CD4-positive, alpha-beta T cell treated with Interleukin-15 for 1 hour (primary cell): Measurements from ENCODE around the gene DHH.
A peak's percentile ranks its signal among the peaks of the same experiment; 100 is the strongest.

Source experiments
- DNase-seq: peaks from one replicate; pipeline ENCODE4 v3.0.0-alpha.2; 2020

Gene DHH

DNA sequence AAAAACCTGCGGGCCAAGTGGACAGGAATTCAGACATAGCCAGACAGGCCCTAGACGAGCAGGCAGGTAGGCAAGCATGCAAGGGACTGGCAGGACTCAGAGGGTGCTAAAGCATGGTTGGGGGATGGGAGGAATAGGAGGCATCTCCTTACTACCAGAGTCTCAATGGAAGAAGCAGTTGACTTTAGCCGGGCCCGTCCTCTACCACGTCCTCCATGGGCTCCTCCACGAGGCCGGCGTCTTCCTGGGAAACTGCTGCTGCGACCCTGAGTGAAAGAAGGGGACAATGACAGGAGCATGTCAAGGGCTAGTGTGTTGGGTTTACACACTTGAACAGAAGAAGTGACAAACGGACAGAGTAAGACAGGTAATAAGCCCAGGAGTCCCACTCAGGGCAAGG lies 45.6 kb downstream of the DHH start:
- no peak for DNase-seq

- no peak for DNase-seq
Observed at GRCh38 chr12:49046129-49046895, 48.3 kb downstream of the DHH start.

DNA sequence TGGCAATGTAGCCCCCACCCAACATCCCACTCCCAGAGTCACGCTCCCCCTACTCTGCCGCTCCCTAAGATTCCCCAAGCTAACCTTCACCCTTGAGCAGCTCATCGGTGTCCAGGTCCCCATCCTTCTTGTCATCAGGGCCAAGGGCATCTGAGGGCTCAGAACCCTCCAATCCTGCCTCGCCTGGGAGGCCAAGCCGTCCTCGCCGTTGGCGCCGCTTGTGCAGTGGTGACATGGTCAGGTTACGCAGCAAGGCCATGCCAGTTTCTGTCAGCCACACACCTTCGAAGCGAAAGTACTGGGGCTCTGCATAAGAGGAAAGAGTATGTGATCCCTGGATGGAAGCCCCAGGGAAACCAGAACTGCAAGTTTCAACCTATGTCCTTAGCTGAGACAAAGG lies 49.9 kb downstream of the DHH start:
- no peak for DNase-seq

- DNase-seq: peak; percentile 79
Observed at GRCh38 chr12:49043856-49044258, 50.7 kb downstream of the DHH start.

- DNase-seq: no peak
Observed at GRCh38 chr12:49043241-49043640, 51.4 kb downstream of the DHH start.

GRCh38 chr12:49041881-49042484 lies 52.6 kb downstream of the DHH start:
- DNase-seq: no peak

- DNase-seq: no peak
Observed at GRCh38 chr12:49041036-49041880, 53.3 kb downstream of the DHH start.

DNA sequence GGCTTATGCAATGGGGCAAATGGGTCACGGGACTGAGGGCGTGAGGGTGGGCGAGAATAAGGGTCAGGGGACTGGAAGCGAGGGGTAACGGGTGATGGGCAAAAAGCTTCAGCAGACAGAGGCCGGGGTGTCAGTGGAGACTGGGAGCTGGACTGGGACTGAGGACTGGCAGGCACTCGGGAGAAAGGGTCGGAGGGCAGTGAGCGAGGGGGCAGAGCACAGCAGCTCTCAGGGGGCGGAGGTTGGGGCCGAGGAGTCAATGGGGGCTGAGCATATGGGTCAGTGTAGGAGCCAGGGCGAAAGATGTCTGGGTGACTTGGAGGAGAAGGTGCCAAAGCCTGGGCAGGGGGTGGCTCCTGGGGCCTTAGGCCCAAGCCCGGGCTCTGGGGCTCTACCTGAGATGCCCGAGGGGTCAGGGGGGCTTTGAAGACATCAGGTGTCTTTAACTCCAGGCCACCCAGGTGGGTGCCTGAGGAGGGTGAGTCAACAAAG lies 54.2 kb downstream of the DHH start:
- DNase-seq: no peak

DNA sequence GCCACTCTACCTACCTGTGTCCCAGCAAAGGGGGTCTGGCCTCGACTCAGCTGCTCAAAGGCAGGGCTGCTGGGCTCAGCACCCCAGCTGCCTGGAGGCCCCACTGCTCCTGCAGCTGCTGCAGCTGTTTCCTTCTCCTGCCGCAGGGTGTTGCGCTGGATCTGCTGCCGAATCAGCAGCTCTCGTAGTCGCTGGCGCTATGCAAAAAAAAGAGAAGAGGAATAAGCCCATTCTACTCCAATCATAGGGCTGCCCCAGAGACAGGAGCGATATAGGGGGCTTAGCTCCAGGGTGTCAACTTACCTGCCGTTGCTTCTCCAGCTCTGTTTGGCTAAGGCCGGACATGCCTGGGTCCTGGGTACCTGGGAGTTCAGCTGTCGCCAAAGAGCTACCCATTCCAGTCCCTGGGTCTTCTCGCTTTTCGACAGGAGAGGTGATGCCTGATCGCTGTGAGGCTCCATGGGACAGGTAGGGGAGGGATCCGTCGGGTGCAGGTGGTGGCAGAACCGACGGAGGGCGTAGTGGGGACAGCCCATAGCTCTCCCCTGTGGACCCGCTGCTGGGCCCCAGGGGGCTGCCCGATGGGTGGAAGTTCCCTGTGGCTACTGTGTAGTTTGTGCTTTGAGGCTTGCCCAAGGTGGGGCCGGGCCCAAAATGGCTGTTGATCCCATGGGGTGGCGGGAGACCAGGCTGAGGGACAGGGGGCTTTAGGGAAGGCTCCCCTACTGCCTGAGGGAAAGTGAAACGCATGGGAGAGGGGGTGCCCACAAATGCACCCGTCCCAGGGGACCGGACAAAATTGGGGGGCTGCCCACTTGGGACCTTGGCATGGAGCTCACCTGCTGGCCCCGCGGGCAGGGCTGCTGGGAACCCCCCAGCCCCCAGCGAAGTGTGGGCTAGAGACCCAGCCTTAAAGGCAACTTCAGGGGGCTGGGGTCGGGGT lies 54.9 kb downstream of the DHH start:
- no peak for DNase-seq

DNA sequence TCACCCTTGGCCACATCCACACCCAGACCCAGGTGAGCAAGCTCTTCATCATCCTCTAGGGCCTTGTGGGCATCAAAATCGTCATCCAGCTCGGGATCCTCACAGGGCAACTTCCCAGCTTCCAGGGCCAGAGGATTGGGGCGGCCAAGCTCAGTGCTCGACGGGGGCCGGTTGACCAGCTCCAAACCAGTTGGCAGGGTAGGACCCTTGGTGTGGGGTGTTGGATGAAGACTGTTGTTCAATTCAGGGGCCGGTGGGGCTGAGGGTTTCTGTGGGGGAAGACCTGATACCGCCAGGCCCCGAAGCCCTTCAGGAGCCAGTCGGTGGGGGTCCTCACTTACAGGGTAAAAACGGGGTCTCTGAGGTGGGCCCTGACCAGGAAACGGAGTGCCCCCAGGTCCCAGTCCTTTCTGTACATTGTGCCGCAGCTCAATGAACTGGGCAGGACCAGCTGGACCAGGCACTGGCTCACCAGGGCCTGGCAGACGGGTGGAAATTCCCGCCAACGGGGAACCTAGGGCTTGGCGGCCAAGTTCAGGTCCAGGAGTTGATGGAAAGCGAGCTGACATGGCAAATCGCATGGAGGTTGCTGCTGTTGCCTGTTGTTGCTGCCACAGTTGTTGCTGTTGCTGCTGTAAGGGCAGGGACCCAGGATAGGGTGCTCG lies 56.2 kb downstream of the DHH start:
- no peak for DNase-seq

DNA sequence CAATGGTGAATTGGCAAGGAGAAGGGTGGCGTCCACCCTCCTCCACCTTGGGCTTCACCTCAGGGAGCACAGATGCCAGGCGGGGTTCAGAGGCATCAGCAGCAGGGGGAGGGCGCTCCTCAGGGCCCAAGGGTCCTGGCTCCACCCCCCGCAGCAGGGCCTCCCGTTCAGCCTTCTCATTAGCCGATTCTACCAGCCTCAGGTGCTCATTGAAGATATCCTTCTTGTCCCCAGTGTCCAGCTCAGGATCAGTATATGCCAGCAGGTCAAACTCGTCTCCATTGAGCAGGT lies 56.7 kb downstream of the DHH start:
- no peak for DNase-seq

DNA sequence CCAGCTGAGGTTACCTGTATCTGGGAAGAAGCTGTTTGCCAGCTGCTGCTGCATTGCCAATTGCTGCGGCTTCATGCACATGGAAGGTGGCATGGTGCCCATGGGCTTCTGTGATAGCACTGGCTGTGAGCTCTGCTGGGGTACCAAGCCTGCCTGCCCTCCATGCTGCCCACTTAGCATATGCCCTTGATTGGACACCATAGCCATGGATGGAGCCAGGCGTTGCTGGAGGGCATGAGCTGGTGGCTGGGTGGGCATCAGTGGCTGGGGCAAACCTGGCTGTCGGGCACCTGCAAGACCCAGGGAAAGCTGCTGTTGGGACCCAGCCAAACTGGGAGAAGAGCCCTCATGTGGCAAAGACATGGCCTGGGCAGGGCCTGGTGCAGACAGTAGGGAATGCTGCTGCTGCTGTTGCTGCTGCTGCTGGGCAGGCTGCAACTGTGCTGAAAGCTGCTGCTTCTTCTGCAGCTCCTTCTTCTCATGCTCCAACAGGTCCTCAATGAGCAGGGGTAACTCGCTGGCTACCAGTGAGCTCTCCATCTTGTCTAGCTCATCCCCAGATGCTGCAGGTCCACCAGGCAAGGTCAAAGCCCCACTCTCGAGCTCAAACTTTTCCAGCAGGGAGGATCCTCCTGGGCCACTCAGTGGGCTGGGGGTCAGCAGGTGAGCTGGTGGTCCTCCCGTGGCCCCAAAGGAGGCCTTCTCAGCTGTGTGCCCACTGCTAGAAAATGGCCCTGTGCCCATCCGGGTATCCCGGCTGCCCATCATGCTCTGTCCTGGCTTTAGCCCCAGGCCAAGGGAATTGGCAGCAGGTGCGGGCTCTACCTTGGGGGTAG lies 57.3 kb downstream of the DHH start:
- no peak for DNase-seq
